Measurements from ENCODE around the gene MS4A10.

MS4A10 gene

GRCh38 chr11:60791153-60791933, 6.2 kb downstream of the MS4A10 start:
- TF ChIP-seq CTCF (IDR thresholded peaks at IDR 0.05; ENCODE audit: borderline replicate concordance, extremely low read depth, low read length, poor library complexity, severe bottlenecking) (no peak), EZH2 (IDR thresholded peaks at IDR 0.05; ENCODE audit: borderline replicate concordance, low read depth, low read length, severe bottlenecking) (no peak)
- H3K4me1 ChIP-seq (ENCODE audit: insufficient read depth, low read length) = no peaks in the 10 kb centered on the region
- no peaks in the 10 kb centered on the region for H3K27me3 ChIP-seq (ENCODE audit: insufficient read depth, low read length, poor library complexity)
- no peak overlapping the region for H3K4me3 ChIP-seq (ENCODE audit: low read depth in 1 of 2, low read length in 2 of 2)
- no peak overlapping the region for H3K27ac ChIP-seq (ENCODE audit: low read length)
- no peaks in the 10 kb centered on the region for H3K36me3 ChIP-seq (ENCODE audit: insufficient read depth, low read length)
- no peaks in the 10 kb centered on the region for H4K20me1 ChIP-seq (ENCODE audit: insufficient read depth, low read length)
- no peaks in the 10 kb centered on the region for H3K79me2 ChIP-seq (ENCODE audit: insufficient read depth, low read length)
- no peak overlapping the region for H2AFZ ChIP-seq (ENCODE audit: low read depth, low read length)
- H3K4me2 ChIP-seq (ENCODE audit: insufficient read depth, low read length) = no peak overlapping the region
- H3K9ac ChIP-seq (ENCODE audit: low read depth, low read length) = no peak overlapping the region
- H3K9me3 ChIP-seq (ENCODE audit: insufficient read depth, low read length, severe bottlenecking) = peaks cover 10% of the 10 kb centered on the region
- no peak for ATAC-seq (ENCODE audit: insufficient read depth, low read depth)
- DNase-seq = no peak

GRCh38 chr11:60792521-60792920, 7.4 kb downstream of the MS4A10 start:
- DNase-seq = no peak
- TF ChIP-seq CTCF (IDR thresholded peaks at IDR 0.05; ENCODE audit: borderline replicate concordance, extremely low read depth, low read length, poor library complexity, severe bottlenecking) (no peak), EZH2 (IDR thresholded peaks at IDR 0.05; ENCODE audit: borderline replicate concordance, low read depth, low read length, severe bottlenecking) (no peak)
- Histone ChIP-seq H3K4me1 (ENCODE audit: insufficient read depth, low read length) (no peaks in the 10 kb centered on the region), H3K36me3 (ENCODE audit: insufficient read depth, low read length) (no peaks in the 10 kb centered on the region), H3K27ac (ENCODE audit: low read length) (no peak overlapping the region), H3K9ac (ENCODE audit: low read depth, low read length) (no peak overlapping the region), H2AFZ (ENCODE audit: low read depth, low read length) (no peak overlapping the region), H3K9me3 (ENCODE audit: insufficient read depth, low read length, severe bottlenecking) (peaks cover 10% of the 10 kb centered on the region), H3K4me3 (ENCODE audit: low read depth in 1 of 2, low read length in 2 of 2) (no peak overlapping the region), H3K79me2 (ENCODE audit: insufficient read depth, low read length) (no peaks in the 10 kb centered on the region), H3K27me3 (ENCODE audit: insufficient read depth, low read length, poor library complexity) (no peaks in the 10 kb centered on the region), H4K20me1 (ENCODE audit: insufficient read depth, low read length) (no peaks in the 10 kb centered on the region), H3K4me2 (ENCODE audit: insufficient read depth, low read length) (no peak overlapping the region)
- no peak for ATAC-seq (ENCODE audit: insufficient read depth, low read depth)

- Histone ChIP-seq H3K36me3 (ENCODE audit: insufficient read depth, low read length) (no peaks in the 10 kb centered on the region), H4K20me1 (ENCODE audit: insufficient read depth, low read length) (no peaks in the 10 kb centered on the region), H3K4me2 (ENCODE audit: insufficient read depth, low read length) (no peak overlapping the region), H3K9me3 (ENCODE audit: insufficient read depth, low read length, severe bottlenecking) (peaks cover 10% of the 10 kb centered on the region), H3K4me1 (ENCODE audit: insufficient read depth, low read length) (no peaks in the 10 kb centered on the region), H3K4me3 (ENCODE audit: low read depth in 1 of 2, low read length in 2 of 2) (no peak overlapping the region), H3K27ac (ENCODE audit: low read length) (no peak overlapping the region), H3K79me2 (ENCODE audit: insufficient read depth, low read length) (no peaks in the 10 kb centered on the region), H3K27me3 (ENCODE audit: insufficient read depth, low read length, poor library complexity) (no peaks in the 10 kb centered on the region), H2AFZ (ENCODE audit: low read depth, low read length) (no peak overlapping the region), H3K9ac (ENCODE audit: low read depth, low read length) (no peak overlapping the region)
- DNase-seq (no peak), ATAC-seq (ENCODE audit: insufficient read depth, low read depth) (no peak)
- no peak for TF ChIP-seq EZH2 (IDR thresholded peaks at IDR 0.05; ENCODE audit: borderline replicate concordance, low read depth, low read length, severe bottlenecking)
- TF ChIP-seq CTCF (IDR thresholded peaks at IDR 0.05; ENCODE audit: borderline replicate concordance, extremely low read depth, low read length, poor library complexity, severe bottlenecking) = no peak
Observed at GRCh38 chr11:60795291-60795690, 10.2 kb downstream of the MS4A10 start.

All from DND-41 (cell line).